Measurements from ENCODE around the gene EIF3K.
A peak's percentile ranks its signal among the peaks of the same experiment; 100 is the strongest.

The EIF3K gene

GRCh38 chr19:38684078-38684861, 65.3 kb downstream of the EIF3K start:
- DNase-seq = peak in 2 of 3 donors; percentile 39 to 49
- no peak overlapping the region for H3K4me3 ChIP-seq (ENCODE audit: insufficient read depth, low read depth, low read length, poor library complexity, severe bottlenecking)

GRCh38 chr19:38684862-38685665, 66.1 kb downstream of the EIF3K start:
- H3K27me3 ChIP-seq (replicated peaks; ENCODE audit: control insufficient read depth, insufficient read depth, low read length, poor library complexity, severe bottlenecking) = no peaks in the 10 kb centered on the region
- peaks cover 72% of the 10 kb centered on the region for H3K4me1 ChIP-seq (ENCODE audit: control insufficient read depth, insufficient read depth, low read length, poor library complexity, severe bottlenecking)
- H3K36me3 ChIP-seq (ENCODE audit: control insufficient read depth, insufficient read depth, low read length) = no peaks in the 10 kb centered on the region
- H3K27ac ChIP-seq (ENCODE audit: insufficient read depth, low read length, poor library complexity, severe bottlenecking) = peak overlapping the region; percentile 65
- no peak for DNase-seq
- no peaks in the 10 kb centered on the region for H3K9me3 ChIP-seq (ENCODE audit: control insufficient read depth, low read length)
- peak overlapping the region; percentile 3 for H3K4me3 ChIP-seq (ENCODE audit: insufficient read depth, low read depth, low read length, poor library complexity, severe bottlenecking)

More at GRCh38 chr19:38684078-38684861, 65.3 kb downstream of the EIF3K start:
- no peaks in the 10 kb centered on the region for H3K27me3 ChIP-seq (replicated peaks; ENCODE audit: control insufficient read depth, insufficient read depth, low read length, poor library complexity, severe bottlenecking)
- no peaks in the 10 kb centered on the region for H3K36me3 ChIP-seq (ENCODE audit: control insufficient read depth, insufficient read depth, low read length)
- peak overlapping the region; percentile 55 for H3K27ac ChIP-seq (ENCODE audit: insufficient read depth, low read length, poor library complexity, severe bottlenecking)
- no peaks in the 10 kb centered on the region for H3K9me3 ChIP-seq (ENCODE audit: control insufficient read depth, low read length)
- peaks cover 75% of the 10 kb centered on the region for H3K4me1 ChIP-seq (ENCODE audit: control insufficient read depth, insufficient read depth, low read length, poor library complexity, severe bottlenecking)

- H3K9me3 ChIP-seq (ENCODE audit: control insufficient read depth, low read length) = no peaks in the 10 kb centered on the region
- peak in 2 of 3 donors; percentile 20 to 25 for DNase-seq
- H3K27me3 ChIP-seq (replicated peaks; ENCODE audit: control insufficient read depth, insufficient read depth, low read length, poor library complexity, severe bottlenecking) = no peaks in the 10 kb centered on the region
- no peaks in the 10 kb centered on the region for H3K36me3 ChIP-seq (ENCODE audit: control insufficient read depth, insufficient read depth, low read length)
- H3K4me1 ChIP-seq (ENCODE audit: control insufficient read depth, insufficient read depth, low read length, poor library complexity, severe bottlenecking) = peaks cover 73% of the 10 kb centered on the region
- H3K27ac ChIP-seq (ENCODE audit: insufficient read depth, low read length, poor library complexity, severe bottlenecking) = peak overlapping the region; percentile 65
- H3K4me3 ChIP-seq (ENCODE audit: insufficient read depth, low read depth, low read length, poor library complexity, severe bottlenecking) = peak overlapping the region; percentile 3
Measured at GRCh38 chr19:38685666-38686529, 66.9 kb downstream of the EIF3K start.

- Histone ChIP-seq H3K27me3 (replicated peaks; ENCODE audit: control insufficient read depth, insufficient read depth, low read length, poor library complexity, severe bottlenecking) (no peaks in the 10 kb centered on the region), H3K4me3 (ENCODE audit: insufficient read depth, low read depth, low read length, poor library complexity, severe bottlenecking) (no peak overlapping the region), H3K9me3 (ENCODE audit: control insufficient read depth, low read length) (no peaks in the 10 kb centered on the region), H3K27ac (ENCODE audit: insufficient read depth, low read length, poor library complexity, severe bottlenecking) (peak overlapping the region; percentile 65), H3K36me3 (ENCODE audit: control insufficient read depth, insufficient read depth, low read length) (no peaks in the 10 kb centered on the region), H3K4me1 (ENCODE audit: control insufficient read depth, insufficient read depth, low read length, poor library complexity, severe bottlenecking) (peaks cover 67% of the 10 kb centered on the region)
- DNase-seq = peak; percentile 57 to 70 (median 63)
Measured at GRCh38 chr19:38686530-38686888, 67.5 kb downstream of the EIF3K start.

Measured in effector memory CD4-positive, alpha-beta T cell (primary cell).